HEK293T (cell line): ENCODE data around the gene GJD2.

Experiments used
- CTCF ChIA-PET: fragments of 350-600 bp; formaldehyde crosslinking; extraction: SDS; loops from one replicate; lab custom pipeline; 2021; ENCODE audit warnings: antibody characterized with exemption, inconsistent platforms; lab: Yijun Ruan, JAX
- POLR2A ChIA-PET: fragments of 350-600 bp; formaldehyde crosslinking; extraction: SDS; loops from one replicate; lab custom pipeline; 2020; ENCODE audit warnings: antibody characterized with exemption, inconsistent platforms; lab: Yijun Ruan, JAX
- DNase-seq: peaks from one replicate; pipeline ENCODE4 v3.0.0; 2012; ENCODE audit warnings: mixed read lengths; ENCODE audit errors: extremely low spot score
- ARNT ChIP-seq: fragments of 450-650 bp; IDR thresholded peaks from 2 replicates; pipeline ENCODE4 v1.6.1; 2017; ENCODE audit warnings: mild to moderate bottlenecking
- BHLHE40 ChIP-seq: fragments of 450-650 bp; IDR thresholded peaks from 2 replicates; pipeline ENCODE4 v1.6.1; 2016; ENCODE audit warnings: mild to moderate bottlenecking, moderate library complexity, borderline replicate concordance
- CTBP1 ChIP-seq: fragments of 450-650 bp; IDR thresholded peaks from 2 replicates; pipeline ENCODE4 v1.6.1; 2016; ENCODE audit warnings: borderline replicate concordance
- ELF4 ChIP-seq: fragments of 450-650 bp; IDR thresholded peaks from 2 replicates; pipeline ENCODE4 v1.6.1; 2017; ENCODE audit warnings: antibody characterized with exemption
- FOXA1 ChIP-seq: fragments of 450-650 bp; IDR thresholded peaks from 2 replicates; pipeline ENCODE4 v1.6.1; 2016; ENCODE audit warnings: mild to moderate bottlenecking
- FOXK2 ChIP-seq: fragments of 450-650 bp; IDR thresholded peaks from 2 replicates; pipeline ENCODE4 v1.6.1; 2016; ENCODE audit warnings: mild to moderate bottlenecking
- FOXM1 ChIP-seq: fragments of 450-650 bp; IDR thresholded peaks from 2 replicates; pipeline ENCODE4 v1.6.1; 2017; ENCODE audit warnings: mild to moderate bottlenecking, borderline replicate concordance
- HDGF ChIP-seq: fragments of 450-650 bp; IDR thresholded peaks from 2 replicates; pipeline ENCODE4 v1.6.1; 2017; ENCODE audit warnings: antibody characterized with exemption, borderline replicate concordance
- L3MBTL2 ChIP-seq: fragments of 450-650 bp; conservative IDR thresholded peaks from 2 replicates; pipeline ENCODE4 v1.6.1; 2016; ENCODE audit warnings: mild to moderate bottlenecking
- LEF1 ChIP-seq: fragments of 450-650 bp; IDR thresholded peaks from 2 replicates; pipeline ENCODE4 v1.6.1; 2017; ENCODE audit warnings: mild to moderate bottlenecking, borderline replicate concordance
- NFRKB ChIP-seq: fragments of 450-650 bp; IDR thresholded peaks from 2 replicates; pipeline ENCODE4 v1.6.1; 2016; ENCODE audit warnings: mild to moderate bottlenecking, moderate library complexity
- PKNOX1 ChIP-seq: fragments of 450-650 bp; IDR thresholded peaks from 2 replicates; pipeline ENCODE4 v1.6.1; 2016
- SP1 ChIP-seq: fragments of 450-650 bp; IDR thresholded peaks from 2 replicates; pipeline ENCODE4 v1.6.1; 2017
- SUZ12 ChIP-seq: fragments of 450-650 bp; IDR thresholded peaks from 2 replicates; pipeline ENCODE4 v1.6.1; 2016; ENCODE audit warnings: mild to moderate bottlenecking
- TARDBP ChIP-seq: fragments of 450-650 bp; IDR thresholded peaks from 2 replicates; pipeline ENCODE4 v1.6.1; 2016
- ZNF384 ChIP-seq: fragments of 450-650 bp; IDR thresholded peaks from 2 replicates; pipeline ENCODE4 v1.6.1; 2016

GJD2 gene

GRCh38 chr15:34796847-34797435 is 42.1 kb upstream of the GJD2 start:
- ChIA-PET POLR2A (no interaction called here), CTCF (interaction anchor here (0.5 kb wide), 1 partner anchor 17 kb away, joined by 3 read pairs; no protein-coding TSS in a partner anchor)
- TF ChIP-seq ARNT (no peak), FOXK2 (no peak), NFRKB (no peak), SUZ12 (no peak), TARDBP (no peak), PKNOX1 (no peak), SP1 (no peak), HDGF (no peak), BHLHE40 (no peak), L3MBTL2 (no peak), CTBP1 (no peak), LEF1 (no peak), ELF4 (no peak), FOXM1 (no peak), ZNF384 (no peak), FOXA1 (no peak)
- no peak for DNase-seq

GRCh38 chr15:34795267-34796081 is 40.7 kb upstream of the GJD2 start, which contains the start of gene ACTC1:
Gene ACTC1, minus strand, starts transcription at chr15:34795549. Its CDS starts 741 bp downstream, at chr15:34794808.
- ChIA-PET POLR2A (no interaction called here), CTCF (no interaction called here)
- TF ChIP-seq FOXK2 (no peak), BHLHE40 (no peak), SP1 (no peak), ZNF384 (no peak)
- DNase-seq, result no peak

- TF ChIP-seq ELF4, result no peak
- TF ChIP-seq PKNOX1, result no peak
- TF ChIP-seq TARDBP, result no peak
- no peak for TF ChIP-seq CTBP1
- no peak for TF ChIP-seq LEF1
- TF ChIP-seq ARNT, result no peak
- no peak for TF ChIP-seq BHLHE40
- TF ChIP-seq SUZ12, result no peak
- no peak for TF ChIP-seq HDGF
- no peak for TF ChIP-seq FOXA1
- TF ChIP-seq FOXM1, result no peak
- TF ChIP-seq ZNF384, result no peak
- no peak for TF ChIP-seq FOXK2
- CTCF ChIA-PET, result no interaction called here
- no peak for DNase-seq
- POLR2A ChIA-PET, result no interaction called here
These were observed 39.9 kb upstream of the GJD2 start for GRCh38 chr15:34794590-34795206.

GRCh38 chr15:34793901-34794300 is 39.1 kb upstream of the GJD2 start:
- no peak for TF ChIP-seq SUZ12
- no peak for TF ChIP-seq ELF4
- no peak for TF ChIP-seq FOXK2
- TF ChIP-seq SP1, result no peak
- TF ChIP-seq CTBP1, result no peak
- TF ChIP-seq BHLHE40, result no peak
- TF ChIP-seq HDGF, result no peak
- TF ChIP-seq FOXM1, result no peak
- no peak for TF ChIP-seq LEF1
- TF ChIP-seq FOXA1, result no peak
- TF ChIP-seq ARNT, result no peak
- TF ChIP-seq ZNF384, result no peak
- no peak for DNase-seq
- ChIA-PET CTCF (no interaction called here), POLR2A (interaction anchor here (0.6 kb wide), 1 partner anchor 569 kb away, joined by 3 read pairs; the partner anchor contains the start of gene EMC4)

GRCh38 chr15:34793071-34793470 is 38.3 kb upstream of the GJD2 start:
- ChIA-PET POLR2A (interaction anchor here (0.6 kb wide), 1 partner anchor 568 kb away, joined by 3 read pairs; the partner anchor contains the start of gene EMC4), CTCF (no interaction called here)
- DNase-seq, result no peak
- TF ChIP-seq ZNF384, result no peak

GRCh38 chr15:34791701-34792100 is 36.9 kb upstream of the GJD2 start:
- ChIA-PET CTCF (no interaction called here), POLR2A (no interaction called here)
- no peak for DNase-seq
- TF ChIP-seq BHLHE40 (no peak), FOXM1 (no peak)
